NCI-H1436 (cell line): ENCODE results near the gene APOC4.
"Not testable (repeated sequence)": the region's sequence is repeated elsewhere in the genome, so short reads cannot be mapped to it uniquely, and the experiment has no call there.

Source experiments
- DNase-seq: peaks from one replicate; lab custom pipeline; 2025; lab: John Stamatoyannopoulos, UW

APOC4 gene

GRCh38 chr19:44914433-44915206, 27.4 kb upstream of the APOC4 start, which contains the start of gene APOC1:
Gene APOC1, plus strand, starts transcription at chr19:44914608. Its CDS starts 284 bp downstream, at chr19:44914892.
- peak; percentile 75 for DNase-seq

GRCh38 chr19:44924243-44924725, 17.8 kb upstream of the APOC4 start:
- no peak for DNase-seq

GRCh38 chr19:44925114-44925891, 16.7 kb upstream of the APOC4 start:
- DNase-seq = no peak

GRCh38 chr19:44926245-44927077, 15.6 kb upstream of the APOC4 start:
- DNase-seq = not testable (repeated sequence)

GRCh38 chr19:44927746-44928145, 14.3 kb upstream of the APOC4 start:
- no peak for DNase-seq

- no peak for DNase-seq
These were observed 11.9 kb upstream of the APOC4 start for GRCh38 chr19:44930088-44930487.

- no peak for DNase-seq
These were observed 10.5 kb upstream of the APOC4 start for GRCh38 chr19:44931541-44931940.

- no peak for DNase-seq
These were observed 2.4 kb upstream of the APOC4 start for GRCh38 chr19:44939668-44940067.

- no peak for DNase-seq
These were observed 1.8 kb downstream of the APOC4 start for GRCh38 chr19:44943801-44944249.

- no peak for DNase-seq
These were observed 5.1 kb downstream of the APOC4 start for GRCh38 chr19:44947041-44947581.

- DNase-seq = no peak
These were observed 6.2 kb downstream of the APOC4 start for GRCh38 chr19:44948237-44948636.

- no peak for DNase-seq
These were observed 6.8 kb downstream of the APOC4 start for GRCh38 chr19:44948763-44949374.

- no peak for DNase-seq
These were observed 7.5 kb downstream of the APOC4 start for GRCh38 chr19:44949550-44949949.

GRCh38 chr19:44951179-44952159, 9.4 kb downstream of the APOC4 start:
- peak; percentile 77 for DNase-seq

GRCh38 chr19:44954278-44954648, 12.2 kb downstream of the APOC4 start:
- DNase-seq = no peak

GRCh38 chr19:44954649-44955504, 12.8 kb downstream of the APOC4 start, which contains the start of gene CLPTM1:
Gene CLPTM1, plus strand, starts transcription at chr19:44955380. Its CDS starts 16 bp downstream, at chr19:44955396.
- peak; percentile 97 for DNase-seq

- DNase-seq = no peak
These were observed 13.7 kb downstream of the APOC4 start for GRCh38 chr19:44955505-44956439.

GRCh38 chr19:44957526-44957925, 15.5 kb downstream of the APOC4 start:
- no peak for DNase-seq
